ENCODE results near the gene LEFTY1.

Gene LEFTY1

GRCh38 chr1:225874431-225874830, 14.5 kb downstream of the LEFTY1 start:
- no peak overlapping the region for H3K4me2 ChIP-seq

DNA sequence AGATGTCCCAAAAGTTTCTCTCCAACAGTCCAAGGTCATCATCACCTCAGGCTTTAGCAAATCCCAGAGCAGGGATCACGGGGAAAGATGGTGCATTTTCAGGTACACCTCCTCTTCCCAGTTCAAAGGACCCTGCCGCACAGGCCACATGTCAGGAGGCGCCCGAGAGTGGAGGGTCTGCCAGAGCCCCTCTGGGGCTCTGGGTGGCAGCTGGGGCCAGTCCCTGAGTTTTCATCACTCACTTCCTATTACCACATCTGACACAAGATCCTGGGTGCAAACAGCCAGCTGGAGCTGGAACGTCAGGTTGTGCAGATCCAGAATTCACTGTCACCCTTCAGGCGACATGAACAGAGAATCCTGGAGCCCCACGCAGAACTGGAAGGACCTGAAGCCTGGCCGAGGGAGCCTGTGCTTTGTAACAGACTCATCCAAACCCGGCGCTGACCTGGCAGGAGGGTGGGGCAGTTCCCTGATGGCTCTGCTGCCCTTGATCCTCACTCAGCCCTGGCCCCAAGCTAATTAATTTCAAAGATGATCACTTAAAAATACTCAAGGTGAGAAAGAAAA, 15.6 kb downstream of the LEFTY1 start:
- peaks cover 66 to 93% (median 88%) of the 10 kb centered on the region in 11 experiments for H3K36me3 ChIP-seq
- H3K9ac ChIP-seq = no peak overlapping the region; a peak in 1 of 22 replicates
- peak overlapping the region in 2 of 11 experiments; percentile 1 to 8; a peak in 3 of 22 replicates for H3K4me2 ChIP-seq
- TF ChIP-seq Cebpa-rat (IDR thresholded peaks at IDR 0.05) = no peak
- peak overlapping the region in 5 of 11 experiments; percentile 6 to 38 (median 37); a peak in 3 of 22 replicates for H3K27ac ChIP-seq
- H4K20me1 ChIP-seq = peaks cover 0 to 60% (median 7%) of the 10 kb centered on the region in 11 experiments; a peak in 11 of 22 replicates
- no peaks in the 10 kb centered on the region for H3K9me3 ChIP-seq (replicated peaks in 1 of 11)
- H3K4me3 ChIP-seq = no peak overlapping the region
- H3K27me3 ChIP-seq = no peaks in the 10 kb centered on the region
- H3K4me1 ChIP-seq = peaks cover 9 to 42% (median 34%) of the 10 kb centered on the region in 10 experiments

More at GRCh38 chr1:225874431-225874830, 14.5 kb downstream of the LEFTY1 start:
- peaks cover 0 to 71% (median 13%) of the 10 kb centered on the region in 11 experiments; a peak in 13 of 22 replicates for H4K20me1 ChIP-seq
- no peak overlapping the region for H3K9ac ChIP-seq
- H3K4me3 ChIP-seq = no peak overlapping the region
- H3K9me3 ChIP-seq (replicated peaks in 1 of 11) = no peaks in the 10 kb centered on the region
- peak overlapping the region in 2 of 11 experiments; percentile 36 to 37; a peak in 2 of 22 replicates for H3K27ac ChIP-seq
- peaks cover 20 to 42% (median 35%) of the 10 kb centered on the region in 10 experiments for H3K4me1 ChIP-seq
- no peaks in the 10 kb centered on the region for H3K27me3 ChIP-seq
- H3K36me3 ChIP-seq = peaks cover 56 to 86% (median 77%) of the 10 kb centered on the region in 11 experiments
- TF ChIP-seq Cebpa-rat (IDR thresholded peaks at IDR 0.05) = no peak

DNA sequence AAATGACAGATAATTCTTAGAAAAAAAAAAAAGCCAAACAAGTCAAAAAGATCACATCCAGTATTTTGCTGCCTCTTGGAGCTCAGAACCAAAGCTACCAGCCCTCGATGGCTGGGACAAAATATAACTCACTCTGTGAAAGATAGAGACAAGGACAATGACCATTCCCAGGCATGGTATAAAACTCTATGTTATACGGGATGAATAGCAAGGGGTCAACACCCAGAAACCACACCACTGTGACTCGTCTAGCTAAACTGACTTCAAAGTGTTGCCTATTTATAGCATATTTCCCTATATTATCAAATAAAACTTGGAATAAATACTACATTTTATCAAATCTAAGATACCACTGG, 16.9 kb downstream of the LEFTY1 start:
- no peak overlapping the region for H3K4me3 ChIP-seq
- peaks cover 9 to 41% (median 31%) of the 10 kb centered on the region in 10 experiments for H3K4me1 ChIP-seq
- H3K4me2 ChIP-seq = no peak overlapping the region
- H3K27ac ChIP-seq = no peak overlapping the region
- no peaks in the 10 kb centered on the region for H3K9me3 ChIP-seq (replicated peaks in 1 of 11)
- peaks cover 0 to 48% (median 0%) of the 10 kb centered on the region in 11 experiments; a peak in 8 of 22 replicates for H4K20me1 ChIP-seq
- peaks cover 74 to 99% (median 93%) of the 10 kb centered on the region in 11 experiments for H3K36me3 ChIP-seq
- H3K9ac ChIP-seq = no peak overlapping the region
- H3K27me3 ChIP-seq = no peaks in the 10 kb centered on the region
- TF ChIP-seq Cebpa-rat (IDR thresholded peaks at IDR 0.05) = no peak

GRCh38 chr1:225871359-225872074, 17.4 kb downstream of the LEFTY1 start:
- no peaks in the 10 kb centered on the region for H3K9me3 ChIP-seq (replicated peaks in 1 of 11)
- no peak overlapping the region for H3K4me3 ChIP-seq
- no peaks in the 10 kb centered on the region for H3K27me3 ChIP-seq
- H3K4me1 ChIP-seq = peaks cover 14 to 45% (median 33%) of the 10 kb centered on the region in 10 experiments
- H3K4me2 ChIP-seq = no peak overlapping the region
- H4K20me1 ChIP-seq = peaks cover 0 to 48% (median 0%) of the 10 kb centered on the region in 11 experiments; a peak in 9 of 22 replicates
- no peak overlapping the region for H3K9ac ChIP-seq
- TF ChIP-seq Cebpa-rat (IDR thresholded peaks at IDR 0.05) = no peak
- peaks cover 72 to 99% (median 92%) of the 10 kb centered on the region in 11 experiments for H3K36me3 ChIP-seq
- no peak overlapping the region for H3K27ac ChIP-seq

DNA sequence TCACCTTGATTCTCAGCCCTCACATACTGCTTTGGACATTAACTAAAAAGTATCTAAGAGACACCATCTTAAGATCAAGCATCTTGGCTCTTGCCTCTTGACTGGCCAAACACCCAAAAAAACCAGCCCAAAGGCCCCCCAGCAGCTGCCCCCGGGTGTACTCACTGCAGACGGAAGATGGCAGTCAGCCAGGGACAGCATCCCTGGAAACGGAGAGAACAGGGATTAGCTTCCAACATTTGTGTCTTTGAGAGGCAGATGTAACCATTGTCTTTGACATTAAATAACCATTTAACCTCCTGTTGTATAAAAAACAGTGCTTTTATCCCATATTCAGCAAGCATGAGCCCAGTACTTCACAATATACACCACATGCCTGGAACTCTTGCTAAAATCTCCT, 18.0 kb downstream of the LEFTY1 start:
- Histone ChIP-seq H4K20me1 (peaks cover 0 to 48% (median 0%) of the 10 kb centered on the region in 11 experiments; a peak in 9 of 22 replicates), H3K36me3 (peaks cover 66 to 94% (median 89%) of the 10 kb centered on the region in 11 experiments), H3K4me3 (no peak overlapping the region), H3K27me3 (no peaks in the 10 kb centered on the region), H3K9ac (no peak overlapping the region), H3K27ac (no peak overlapping the region), H3K4me1 (peaks cover 20 to 51% (median 36%) of the 10 kb centered on the region in 10 experiments), H3K4me2 (no peak overlapping the region), H3K9me3 (replicated peaks in 1 of 11) (no peaks in the 10 kb centered on the region)
- no peak for TF ChIP-seq Cebpa-rat (IDR thresholded peaks at IDR 0.05)

DNA sequence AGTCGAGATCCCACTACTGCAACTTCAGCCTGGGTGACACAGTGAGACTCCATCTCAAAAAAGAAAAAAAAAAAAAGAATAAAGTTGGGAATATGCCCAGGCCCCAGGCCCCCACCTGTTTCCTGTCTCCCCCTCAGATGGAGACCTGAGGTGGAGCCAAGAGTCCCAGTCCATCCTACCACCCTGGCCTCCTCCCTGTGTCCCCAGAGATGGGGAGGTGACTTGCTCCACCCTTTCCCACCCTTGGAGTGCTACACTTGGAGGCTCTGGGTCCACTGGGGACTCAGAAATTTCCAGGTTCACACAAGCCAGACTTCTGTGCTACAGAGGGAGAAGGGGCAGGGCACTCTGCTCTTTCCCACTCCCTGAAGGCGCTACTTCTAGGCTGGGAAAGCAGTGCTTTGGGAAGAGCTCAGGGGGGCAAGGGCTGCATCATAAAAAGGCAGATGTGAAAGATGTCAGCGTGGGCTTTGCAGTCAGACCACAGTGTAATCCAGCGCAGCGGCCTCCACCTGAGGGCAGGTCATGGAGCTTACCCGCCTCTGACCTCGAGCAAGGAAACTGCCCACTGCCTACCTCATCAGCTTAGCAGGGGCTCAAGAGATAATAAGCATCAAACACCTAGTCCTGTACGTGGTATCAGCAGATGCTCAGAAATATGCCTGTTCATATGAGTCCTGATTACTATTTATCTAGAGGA, 20.2 kb downstream of the LEFTY1 start:
- Histone ChIP-seq H3K4me1 (peaks cover 37 to 69% (median 57%) of the 10 kb centered on the region in 10 experiments), H3K4me3 (no peak overlapping the region), H3K9me3 (replicated peaks in 1 of 11) (no peaks in the 10 kb centered on the region), H4K20me1 (peaks cover 0 to 44% (median 0%) of the 10 kb centered on the region in 11 experiments; a peak in 8 of 22 replicates), H3K4me2 (peak overlapping the region in 8 of 11 experiments; percentile 8 to 57 (median 48); a peak in 15 of 22 replicates), H3K9ac (no peak overlapping the region; a peak in 1 of 22 replicates), H3K27me3 (no peaks in the 10 kb centered on the region), H3K27ac (peak overlapping the region in 4 of 11 experiments; percentile 1 to 38 (median 13); a peak in 5 of 22 replicates), H3K36me3 (peaks cover 60 to 93% (median 86%) of the 10 kb centered on the region in 11 experiments)
- TF ChIP-seq Cebpa-rat (IDR thresholded peaks at IDR 0.05) = no peak

DNA sequence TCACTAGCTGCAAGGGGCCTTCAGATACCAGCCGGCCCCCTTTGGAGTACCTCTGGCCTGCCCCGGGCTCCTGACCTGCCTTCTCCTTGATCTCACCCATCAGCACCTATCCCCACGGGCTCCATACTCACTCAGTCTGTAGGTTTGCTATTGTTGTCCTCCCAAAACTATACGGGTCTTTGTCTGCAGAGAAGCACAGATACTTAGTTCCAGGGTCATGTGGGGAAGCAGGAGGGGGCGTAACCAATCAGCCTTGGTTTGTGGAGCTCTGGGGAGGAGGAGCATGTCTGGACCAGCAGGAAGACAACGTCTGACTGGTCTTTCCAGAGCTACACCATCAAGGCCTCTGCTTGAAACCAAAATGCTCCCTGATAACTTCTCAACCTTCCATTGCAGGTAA, 22.0 kb downstream of the LEFTY1 start:
- Histone ChIP-seq H3K9me3 (replicated peaks in 1 of 11) (no peaks in the 10 kb centered on the region), H3K4me3 (no peak overlapping the region; a peak in 1 of 20 replicates), H3K36me3 (peaks cover 60 to 93% (median 81%) of the 10 kb centered on the region in 11 experiments), H3K9ac (peak overlapping the region in 5 of 11 experiments; percentile 37 to 60 (median 54); a peak in 6 of 22 replicates), H3K27ac (peak overlapping the region in 6 of 11 experiments; percentile 68 to 79 (median 72); a peak in 10 of 22 replicates), H4K20me1 (peaks cover 0 to 31% (median 0%) of the 10 kb centered on the region in 11 experiments; a peak in 8 of 22 replicates), H3K4me2 (peak overlapping the region; percentile 77 to 95 (median 93)), H3K4me1 (peaks cover 37 to 77% (median 72%) of the 10 kb centered on the region in 10 experiments), H3K27me3 (no peaks in the 10 kb centered on the region)
- TF ChIP-seq Cebpa-rat (IDR thresholded peaks at IDR 0.05) = no peak

DNA sequence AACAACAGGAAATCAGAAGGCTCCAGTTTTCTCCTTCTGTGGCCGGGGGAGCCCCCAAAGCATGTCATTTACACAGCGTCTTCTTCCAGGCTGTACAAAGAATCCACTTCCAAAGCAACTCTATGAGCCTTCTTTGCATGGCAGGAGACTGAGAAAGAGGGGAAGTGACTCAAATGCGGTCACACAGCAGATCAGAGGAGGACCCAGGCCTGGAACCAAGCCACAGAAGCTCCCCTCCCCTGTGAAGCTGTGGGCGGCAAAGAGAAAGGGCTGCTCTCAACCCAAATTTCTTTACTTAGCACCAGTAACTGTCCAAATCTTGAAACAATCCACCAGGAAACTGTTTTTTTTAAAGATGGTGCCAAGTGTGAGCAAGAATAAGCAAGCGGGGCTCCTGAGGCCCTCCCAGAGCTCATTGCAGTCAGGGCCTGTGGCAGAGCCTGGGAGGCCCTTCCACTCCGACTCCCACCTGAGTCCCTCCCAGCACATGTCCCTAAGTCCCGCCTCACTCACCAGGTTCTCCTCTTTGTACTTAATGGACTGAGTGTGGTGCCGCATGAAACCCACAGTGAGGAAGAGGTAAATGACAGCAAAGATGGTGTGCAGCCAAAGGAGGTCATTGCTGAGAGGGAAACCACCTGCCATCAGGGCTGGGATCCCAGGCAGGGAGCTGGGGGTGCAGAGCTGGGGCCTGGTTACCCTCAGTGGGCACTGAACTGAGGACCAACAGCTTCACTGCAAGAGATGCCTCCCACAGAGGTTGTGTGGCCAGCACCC, 22.7 kb downstream of the LEFTY1 start:
- Histone ChIP-seq H3K36me3 (peaks cover 60 to 93% (median 81%) of the 10 kb centered on the region in 11 experiments), H4K20me1 (peaks cover 0 to 26% (median 0%) of the 10 kb centered on the region in 11 experiments; a peak in 8 of 22 replicates), H3K4me1 (peaks cover 37 to 85% (median 78%) of the 10 kb centered on the region in 10 experiments), H3K27ac (peak overlapping the region in 10 of 11 experiments; percentile 1 to 79 (median 72); a peak in 19 of 22 replicates), H3K4me2 (peak overlapping the region; percentile 77 to 95 (median 93)), H3K9me3 (replicated peaks in 1 of 11) (no peaks in the 10 kb centered on the region), H3K9ac (peak overlapping the region in 9 of 11 experiments; percentile 30 to 67 (median 54); a peak in 15 of 22 replicates), H3K27me3 (no peaks in the 10 kb centered on the region), H3K4me3 (peak overlapping the region in 8 of 10 experiments; percentile 7 to 44 (median 31); a peak in 10 of 20 replicates)
- peak in 2 of 11 experiments; percentile 35 to 85; a peak in 2 of 22 replicates for TF ChIP-seq Cebpa-rat (IDR thresholded peaks at IDR 0.05)

Measured in BLaER1 treated with 17β-estradiol and CSF1 and Interleukin-3, amounts not matched to agents 10 nM and 100 nM (cell line).